ENCODE results near the gene TBC1D25. TPM values are rescaled to one million over a fixed set of nuclear protein-coding genes. Genes with fewer than 3 reads are reported as not detected.
"Not testable (repeated sequence)": the region's sequence is repeated elsewhere in the genome, so short reads cannot be mapped to it uniquely, and the experiment has no call there.

TBC1D25 gene
- total RNA-seq, 2 experiments from 2014 or later = 22.5 to 22.6 TPM

GRCh38 chrX:48520976-48521352 lies 18.6 kb upstream of the TBC1D25 start:
- Mint-ChIP-seq H3K27ac (peak overlapping the region; percentile 98), H3K9me3 (no peaks in the 10 kb centered on the region), H3K4me3 (peak overlapping the region; percentile 84), H3K4me1 (peaks cover 32% of the 10 kb centered on the region), H3K27me3 (no peaks in the 10 kb centered on the region), H3K36me3 (peaks cover 20% of the 10 kb centered on the region)
- ATAC-seq (ENCODE audit: low read depth) (peak; percentile 10), DNase-seq (no peak)
- POLR2A ChIA-PET = interaction anchor here (1.2 to 3.6 kb wide), 5 partner anchors 13 to 53 kb away, joined by 3 to 20 read pairs (median 9); partner anchors contain the start of genes PORCN, RBM3 and TBC1D25

- Mint-ChIP-seq H3K4me3 (peak within 1 kb of the TSS; percentile 92), H3K27ac (peak within 1 kb of the TSS; percentile 98), H3K4me1 (peaks cover 30% of the 10 kb centered on the region), H3K36me3 (peaks cover 18% of the 10 kb centered on the region), H3K27me3 (no peaks in the 10 kb centered on the region), H3K9me3 (no peaks in the 10 kb centered on the region)
- ATAC-seq (ENCODE audit: low read depth) (peak; percentile 92), DNase-seq (peak; percentile 92)
- POLR2A ChIA-PET = interaction anchor here (0.6 to 3.6 kb wide), 8 partner anchors 13 to 53 kb away, joined by 3 to 20 read pairs (median 4); partner anchors contain the start of genes PORCN, RBM3 and TBC1D25
Measured at GRCh38 chrX:48521353-48522243, 17.9 kb upstream of the TBC1D25 start, which contains the start of gene EBP. TSS of gene EBP (plus strand) at chrX:48521808. CDS start at chrX:48523772, 1,964 bp downstream.

DNA sequence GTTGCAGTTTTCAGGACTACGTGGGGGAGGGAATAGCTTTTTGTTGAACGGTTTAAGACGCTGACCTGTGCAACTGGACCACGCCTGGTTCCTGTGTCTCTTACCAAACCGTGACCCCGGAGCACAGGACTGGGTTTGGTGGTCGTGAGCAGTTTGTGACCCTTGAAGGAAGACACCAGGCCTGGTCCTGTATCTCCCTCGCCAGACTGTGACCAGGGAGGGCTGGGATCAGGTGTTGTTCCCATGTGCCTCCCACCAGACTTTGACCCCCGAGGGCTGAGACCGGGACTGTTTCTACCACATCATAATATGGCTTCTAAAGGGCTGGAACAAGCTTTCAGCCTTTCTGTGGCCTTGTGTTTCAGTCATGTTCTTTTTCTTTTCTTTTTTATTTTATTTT lies 17.2 kb upstream of the TBC1D25 start:
- H3K27ac Mint-ChIP-seq = peak overlapping the region; percentile 98
- H3K9me3 Mint-ChIP-seq = no peaks in the 10 kb centered on the region
- peak overlapping the region; percentile 92 for H3K4me3 Mint-ChIP-seq
- POLR2A ChIA-PET = interaction anchor here (0.6 to 3.6 kb wide), 5 partner anchors 17 to 52 kb away, joined by 3 to 20 read pairs (median 9); partner anchors contain the start of genes RBM3 and TBC1D25
- no peak for ATAC-seq (ENCODE audit: low read depth)
- H3K4me1 Mint-ChIP-seq = peaks cover 25% of the 10 kb centered on the region
- H3K27me3 Mint-ChIP-seq = no peaks in the 10 kb centered on the region
- no peak for DNase-seq
- peaks cover 19% of the 10 kb centered on the region for H3K36me3 Mint-ChIP-seq

DNA sequence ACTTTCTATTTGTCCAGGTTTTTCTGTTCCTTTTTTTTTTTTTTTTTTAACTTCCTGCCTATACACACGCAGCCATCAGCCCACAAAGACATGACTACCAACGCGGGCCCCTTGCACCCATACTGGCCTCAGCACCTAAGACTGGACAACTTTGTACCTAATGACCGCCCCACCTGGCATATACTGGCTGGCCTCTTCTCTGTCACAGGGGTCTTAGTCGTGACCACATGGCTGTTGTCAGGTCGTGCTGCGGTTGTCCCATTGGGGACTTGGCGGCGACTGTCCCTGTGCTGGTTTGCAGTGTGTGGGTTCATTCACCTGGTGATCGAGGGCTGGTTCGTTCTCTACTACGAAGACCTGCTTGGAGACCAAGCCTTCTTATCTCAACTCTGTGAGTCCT lies 15.8 kb upstream of the TBC1D25 start:
- Mint-ChIP-seq H3K36me3 (peaks cover 23% of the 10 kb centered on the region), H3K27ac (peak overlapping the region; percentile 76), H3K4me1 (peaks cover 30% of the 10 kb centered on the region), H3K9me3 (no peaks in the 10 kb centered on the region), H3K27me3 (no peaks in the 10 kb centered on the region), H3K4me3 (peak overlapping the region; percentile 92)
- DNase-seq (no peak), ATAC-seq (ENCODE audit: low read depth) (no peak)
- POLR2A ChIA-PET = no interaction called here

GRCh38 chrX:48525853-48526252 lies 13.7 kb upstream of the TBC1D25 start:
- H3K9me3 Mint-ChIP-seq; ATAC-seq (ENCODE audit: low read depth); DNase-seq; H3K27ac Mint-ChIP-seq; H3K27me3 Mint-ChIP-seq: not testable (repeated sequence)
- POLR2A ChIA-PET = interaction anchor here (1.4 to 1.5 kb wide), 2 partner anchors 51 to 58 kb away, joined by 3 to 4 read pairs; no protein-coding TSS in a partner anchor
- Mint-ChIP-seq H3K36me3 (peaks cover 22% of the 10 kb centered on the region), H3K4me3 (peak overlapping the region; percentile 54), H3K4me1 (peaks cover 15% of the 10 kb centered on the region)

- ATAC-seq (ENCODE audit: low read depth) (no peak), DNase-seq (no peak)
- Mint-ChIP-seq H3K36me3 (peaks cover 25% of the 10 kb centered on the region), H3K9me3 (no peaks in the 10 kb centered on the region), H3K4me1 (peaks cover 22% of the 10 kb centered on the region), H3K27ac (no peak overlapping the region), H3K27me3 (no peaks in the 10 kb centered on the region), H3K4me3 (no peak overlapping the region)
- POLR2A ChIA-PET = interaction anchor here (4.7 kb wide), 1 partner anchor 8 kb away, joined by 21 read pairs; the partner anchor contains the start of gene TBC1D25
Measured at GRCh38 chrX:48530736-48531135, 8.8 kb upstream of the TBC1D25 start.

GRCh38 chrX:48531358-48531959 lies 8.1 kb upstream of the TBC1D25 start:
- peaks cover 22% of the 10 kb centered on the region for H3K4me1 Mint-ChIP-seq
- H3K27me3 Mint-ChIP-seq = no peaks in the 10 kb centered on the region
- H3K27ac Mint-ChIP-seq = peak overlapping the region; percentile 74
- POLR2A ChIA-PET = interaction anchor here (4.7 kb wide), 1 partner anchor 8 kb away, joined by 21 read pairs; the partner anchor contains the start of gene TBC1D25
- ATAC-seq (ENCODE audit: low read depth) (peak; percentile 58), DNase-seq (no peak)
- H3K4me3 Mint-ChIP-seq = peak overlapping the region; percentile 19
- no peaks in the 10 kb centered on the region for H3K9me3 Mint-ChIP-seq
- H3K36me3 Mint-ChIP-seq = peaks cover 24% of the 10 kb centered on the region

DNA sequence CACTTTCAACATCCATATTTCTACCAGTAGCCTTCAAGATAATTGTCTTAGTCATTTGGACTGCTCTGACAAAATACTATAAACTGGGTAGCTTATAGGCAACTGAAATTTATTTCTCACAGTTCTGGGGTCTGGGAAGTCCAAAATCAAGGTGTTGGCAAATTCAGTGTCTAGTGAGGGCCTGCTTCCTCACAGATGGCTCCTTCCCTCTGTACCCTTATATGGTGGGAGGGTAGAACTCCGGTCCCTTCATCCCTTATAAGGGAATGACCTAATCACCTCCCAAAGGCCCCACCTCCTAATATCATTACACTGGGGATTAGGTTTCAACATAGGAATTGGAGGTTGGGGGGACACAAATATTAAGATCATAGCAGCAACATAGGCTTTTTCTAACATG lies 7.4 kb upstream of the TBC1D25 start:
- peaks cover 22% of the 10 kb centered on the region for H3K36me3 Mint-ChIP-seq
- peak overlapping the region; percentile 74 for H3K27ac Mint-ChIP-seq
- POLR2A ChIA-PET = interaction anchor here (4.7 kb wide), 1 partner anchor 7 kb away, joined by 21 read pairs; the partner anchor contains the start of gene TBC1D25
- H3K4me3 Mint-ChIP-seq = no peak overlapping the region
- no peaks in the 10 kb centered on the region for H3K9me3 Mint-ChIP-seq
- H3K27me3 Mint-ChIP-seq = no peaks in the 10 kb centered on the region
- ATAC-seq (ENCODE audit: low read depth) = no peak
- DNase-seq = no peak
- peaks cover 19% of the 10 kb centered on the region for H3K4me1 Mint-ChIP-seq

GRCh38 chrX:48533165-48533564 lies 6.3 kb upstream of the TBC1D25 start:
- peaks cover 22% of the 10 kb centered on the region for H3K36me3 Mint-ChIP-seq
- H3K27me3 Mint-ChIP-seq = no peaks in the 10 kb centered on the region
- ATAC-seq (ENCODE audit: low read depth) (no peak), DNase-seq (no peak)
- peak overlapping the region; percentile 10 for H3K27ac Mint-ChIP-seq
- H3K4me1 Mint-ChIP-seq = peaks cover 19% of the 10 kb centered on the region
- H3K9me3 Mint-ChIP-seq = no peaks in the 10 kb centered on the region
- POLR2A ChIA-PET = no interaction called here
- H3K4me3 Mint-ChIP-seq = no peak overlapping the region

DNA sequence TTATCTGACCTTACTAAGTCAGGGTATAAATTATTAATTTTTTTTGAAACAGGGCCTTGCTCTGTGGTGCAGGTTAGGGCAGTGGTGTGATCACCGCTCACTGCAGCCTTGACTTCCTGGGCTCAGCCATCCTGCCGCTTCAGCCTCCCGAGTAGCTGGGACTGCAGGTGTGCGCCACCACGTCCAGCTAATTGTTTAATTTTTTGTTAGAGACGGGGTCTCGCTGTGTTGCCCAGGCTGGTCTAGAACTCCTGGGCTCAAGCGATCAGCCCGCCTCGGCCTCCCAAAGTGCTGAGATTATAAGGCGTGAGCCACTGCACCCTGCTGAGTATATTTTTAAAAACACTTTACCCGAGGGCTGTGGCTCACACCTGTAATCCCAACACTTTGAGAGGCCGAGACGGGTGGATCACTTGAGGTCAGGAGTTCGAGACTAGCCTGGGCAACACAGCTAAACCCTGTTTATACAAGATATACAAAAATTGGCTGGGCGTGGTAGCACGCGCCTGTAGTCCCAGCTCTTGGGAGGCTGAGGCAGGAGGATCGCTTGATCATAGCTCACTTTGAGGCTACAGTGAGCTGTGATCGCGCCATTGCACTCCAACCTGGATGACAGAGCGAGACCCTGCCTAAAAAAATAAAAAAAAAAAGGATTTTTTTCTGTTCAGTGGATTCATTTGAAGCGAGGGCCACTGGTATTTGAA lies 721 bp upstream of the TBC1D25 start:
- Mint-ChIP-seq H3K36me3 (peaks cover 6% of the 10 kb centered on the region), H3K4me1 (peaks cover 22% of the 10 kb centered on the region), H3K27me3 (no peaks in the 10 kb centered on the region), H3K27ac (peak overlapping the region; percentile 98), H3K4me3 (peak overlapping the region; percentile 93), H3K9me3 (no peaks in the 10 kb centered on the region)
- DNase-seq = no peak
- ATAC-seq (ENCODE audit: low read depth) = no peak
- POLR2A ChIA-PET = interaction anchor here (0.5 to 3.8 kb wide), 8 partner anchors 9 to 199 kb away, joined by 3 to 26 read pairs (median 4); partner anchors contain the start of genes EBP and RBM3

- ATAC-seq (ENCODE audit: low read depth) = peak; percentile 47
- H3K27ac Mint-ChIP-seq = peak overlapping the region; percentile 98
- no peaks in the 10 kb centered on the region for H3K27me3 Mint-ChIP-seq
- POLR2A ChIA-PET = interaction anchor here (0.9 to 3.8 kb wide), 10 partner anchors 10 to 357 kb away, joined by 3 to 26 read pairs (median 4); partner anchors contain the start of genes EBP, PQBP1, RBM3 and TIMM17B
- H3K36me3 Mint-ChIP-seq = peaks cover 5% of the 10 kb centered on the region
- H3K4me3 Mint-ChIP-seq = peak overlapping the region; percentile 93
- H3K9me3 Mint-ChIP-seq = no peaks in the 10 kb centered on the region
- DNase-seq = no peak
- peaks cover 16% of the 10 kb centered on the region for H3K4me1 Mint-ChIP-seq
Measured at GRCh38 chrX:48540028-48540375, 488 bp downstream of the TBC1D25 start.

DNA sequence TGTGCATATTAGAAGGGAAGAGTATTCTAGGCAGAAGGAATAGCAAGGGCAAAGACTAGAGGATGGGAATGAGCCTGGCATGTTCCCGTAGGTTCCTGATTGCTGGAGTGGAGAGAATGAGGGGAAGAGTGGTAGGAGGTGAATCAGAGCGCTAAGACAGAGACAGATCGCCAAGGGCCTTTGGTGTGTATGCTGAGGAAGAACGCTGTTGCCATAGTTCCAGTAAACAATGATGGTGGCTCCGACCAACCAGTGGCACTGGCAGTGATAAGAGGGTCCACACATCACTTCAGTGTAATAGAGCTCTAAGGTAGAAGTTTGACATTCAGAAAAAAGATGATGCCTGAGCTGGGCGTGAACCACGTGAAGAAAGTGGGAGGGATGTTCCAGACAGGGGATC lies 966 bp downstream of the TBC1D25 start:
- peak overlapping the region; percentile 93 for H3K4me3 Mint-ChIP-seq
- H3K4me1 Mint-ChIP-seq = peaks cover 17% of the 10 kb centered on the region
- DNase-seq (no peak), ATAC-seq (ENCODE audit: low read depth) (no peak)
- POLR2A ChIA-PET = interaction anchor here (1.1 to 3.8 kb wide), 6 partner anchors 11 to 351 kb away, joined by 3 to 26 read pairs (median 12); partner anchors contain the start of genes EBP and RBM3
- peak overlapping the region; percentile 98 for H3K27ac Mint-ChIP-seq
- H3K9me3 Mint-ChIP-seq = no peaks in the 10 kb centered on the region
- H3K27me3 Mint-ChIP-seq = no peaks in the 10 kb centered on the region
- peaks cover 7% of the 10 kb centered on the region for H3K36me3 Mint-ChIP-seq
